ENCODE data around the gene PAMR1.

Gene PAMR1

DNA sequence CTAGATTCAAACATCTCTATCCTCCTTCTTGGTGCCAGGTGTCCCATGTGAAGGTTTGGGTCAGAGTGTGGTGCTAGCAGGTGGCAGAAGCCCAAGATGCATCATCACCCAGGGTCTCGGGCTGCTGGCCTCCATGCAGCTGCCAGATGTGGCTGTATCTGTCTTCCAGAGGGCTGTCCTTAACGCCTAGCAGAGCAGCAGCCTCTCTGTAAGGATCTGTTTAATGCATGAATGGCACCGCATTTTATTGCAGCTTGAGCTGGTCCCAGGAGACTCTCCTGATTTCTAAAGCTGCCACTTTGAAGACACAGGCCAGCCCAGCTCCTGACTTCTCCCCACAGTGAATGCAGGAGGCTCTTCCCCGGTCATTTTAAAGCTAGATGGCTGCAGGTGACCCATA, 132.3 kb downstream of the PAMR1 start:
- DNase-seq, result no peak

DNA sequence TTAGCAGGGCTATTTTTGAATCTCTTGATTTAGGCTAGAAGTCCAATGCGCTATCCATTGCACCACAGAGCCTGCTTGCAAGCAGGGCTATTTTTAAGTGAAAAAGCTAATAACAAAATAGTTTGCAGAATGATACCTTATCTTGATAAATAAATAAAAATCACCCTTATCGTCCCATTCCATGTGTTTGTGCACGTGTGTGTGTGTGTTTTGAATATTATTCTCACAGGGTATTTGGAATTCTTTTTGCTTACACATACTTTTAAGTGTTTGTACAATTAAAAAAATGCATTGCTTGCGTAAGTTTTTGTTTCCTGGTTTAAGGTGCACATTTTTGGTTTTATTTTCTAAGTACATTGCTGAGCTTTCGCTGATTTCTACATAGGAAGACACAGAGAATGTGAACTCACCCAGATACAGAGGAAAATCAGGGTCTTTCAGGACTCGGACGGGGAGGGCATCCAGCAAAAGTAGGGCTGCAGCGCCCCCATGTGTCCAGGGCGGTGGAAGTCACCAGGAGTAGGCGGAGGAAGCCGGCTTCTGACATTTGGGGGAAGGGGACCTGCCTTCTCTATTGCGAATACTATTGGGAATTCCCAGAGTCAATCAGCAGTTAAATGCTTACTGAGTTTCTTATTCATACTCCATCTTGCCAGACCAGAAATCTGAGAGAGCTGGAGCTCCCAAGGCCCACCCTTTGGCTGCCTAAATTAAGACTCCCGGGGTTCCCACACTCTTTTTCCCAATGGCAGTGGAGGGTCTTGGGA, 133.3 kb downstream of the PAMR1 start:
- DNase-seq, result peak; percentile 45

DNA sequence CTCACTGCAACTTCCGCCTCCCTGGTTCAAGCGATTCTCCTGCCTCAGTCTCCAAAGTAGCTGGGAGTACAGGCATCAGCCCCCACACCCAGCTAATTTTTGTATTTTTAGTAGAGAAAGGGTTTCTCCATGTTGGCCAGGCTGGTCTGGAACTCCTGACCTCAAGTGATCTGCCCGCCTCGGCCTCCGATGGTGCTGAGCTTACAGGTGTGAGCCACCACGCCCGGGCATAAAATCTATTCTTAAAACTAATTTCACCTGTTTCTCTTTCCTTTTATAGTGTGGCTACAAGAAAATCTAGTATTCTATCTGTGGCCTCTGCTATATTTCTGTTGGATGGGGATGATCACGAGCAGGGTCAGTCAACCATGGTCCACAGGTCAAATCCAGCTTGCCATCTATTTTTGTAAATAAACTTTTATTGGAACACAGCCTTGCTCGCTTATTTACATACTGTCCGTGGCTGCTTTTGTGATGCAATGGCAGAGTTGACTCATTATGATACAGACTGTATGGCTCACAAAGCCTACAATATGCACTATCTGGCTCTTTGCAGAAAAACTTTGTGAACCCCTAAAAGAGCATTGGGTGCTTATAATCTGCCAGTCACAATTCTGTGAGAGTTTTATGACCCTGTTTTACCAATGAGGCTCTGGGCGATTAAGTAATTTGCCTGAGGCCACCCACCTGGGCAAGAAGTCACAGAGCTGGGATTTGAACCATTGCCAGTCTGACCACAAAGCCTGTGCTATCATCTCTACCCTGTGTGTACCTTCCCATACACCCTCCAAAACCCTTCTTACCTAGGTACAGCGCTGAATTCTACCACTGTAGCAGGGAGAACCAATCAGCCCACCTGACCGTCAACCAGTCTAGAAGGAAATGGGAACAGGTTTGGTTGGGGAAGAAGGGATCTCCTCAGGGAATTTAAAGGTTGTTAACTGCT, 134.4 kb downstream of the PAMR1 start:
- no peak for DNase-seq

DNA sequence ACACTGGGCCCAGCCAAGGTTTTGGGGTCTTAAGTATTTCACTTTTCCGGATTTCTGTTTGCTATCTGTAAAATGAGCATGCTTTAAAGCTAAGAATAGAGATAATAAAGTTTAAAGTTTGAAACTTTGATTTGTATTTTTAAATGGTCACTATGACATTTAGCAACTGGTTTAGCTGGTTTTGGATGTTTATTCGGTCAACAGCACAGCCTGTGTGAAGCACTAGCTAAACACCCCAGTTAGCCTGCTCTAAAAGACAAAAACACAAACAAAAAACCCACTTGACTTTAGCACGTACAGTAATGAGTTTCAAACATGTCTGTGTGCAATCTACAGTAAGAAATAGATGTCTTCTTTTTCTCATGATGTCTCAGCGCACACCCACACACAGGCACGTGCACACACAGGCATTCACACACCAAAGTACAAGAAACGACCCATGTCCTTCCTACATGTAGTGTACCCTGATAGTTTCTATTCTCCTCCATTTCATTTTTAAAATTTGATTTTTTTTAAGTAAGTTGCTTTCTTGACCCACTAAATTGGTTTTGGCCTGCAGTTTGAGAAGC, 135.4 kb downstream of the PAMR1 start:
- DNase-seq, result no peak

DNA sequence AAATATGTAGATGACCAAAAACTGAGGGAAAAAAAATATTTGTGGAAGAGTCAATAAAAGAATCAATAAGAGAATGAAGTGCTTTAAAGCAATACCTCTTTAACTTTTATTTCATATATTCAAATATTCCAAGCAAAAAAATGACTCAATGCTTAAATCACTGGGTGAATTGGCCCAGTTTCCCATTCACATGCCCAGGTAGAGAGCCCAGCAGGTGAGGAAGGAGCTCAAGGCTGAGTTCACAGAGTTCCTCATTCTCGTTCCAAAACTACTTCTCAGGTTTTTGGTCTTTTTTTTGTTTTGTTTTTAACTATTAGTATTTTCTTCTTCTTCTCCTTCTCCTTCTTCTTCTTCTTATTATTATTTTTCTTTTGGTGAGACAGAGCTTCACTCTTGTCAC, 136.3 kb downstream of the PAMR1 start:
- no peak for DNase-seq

DNA sequence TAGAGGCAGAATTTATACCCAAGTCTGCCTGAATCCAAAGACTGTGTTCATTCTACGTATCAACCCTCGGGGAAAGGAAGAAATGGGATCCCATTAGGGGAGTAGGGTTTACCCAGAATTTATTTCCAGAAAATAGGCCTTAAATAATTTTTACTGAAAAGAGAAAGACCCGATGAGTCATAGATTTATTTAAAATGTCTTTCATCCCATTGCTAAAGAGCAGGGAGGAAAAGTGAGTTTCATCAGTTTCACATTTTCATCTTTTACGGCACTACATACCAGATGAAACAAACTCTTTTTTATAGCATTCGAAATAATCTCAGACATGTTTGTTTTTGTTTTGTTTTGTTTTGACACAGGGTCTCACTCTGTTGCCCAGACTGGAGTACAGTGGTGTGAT, 137.4 kb downstream of the PAMR1 start:
- no peak for DNase-seq

DNA sequence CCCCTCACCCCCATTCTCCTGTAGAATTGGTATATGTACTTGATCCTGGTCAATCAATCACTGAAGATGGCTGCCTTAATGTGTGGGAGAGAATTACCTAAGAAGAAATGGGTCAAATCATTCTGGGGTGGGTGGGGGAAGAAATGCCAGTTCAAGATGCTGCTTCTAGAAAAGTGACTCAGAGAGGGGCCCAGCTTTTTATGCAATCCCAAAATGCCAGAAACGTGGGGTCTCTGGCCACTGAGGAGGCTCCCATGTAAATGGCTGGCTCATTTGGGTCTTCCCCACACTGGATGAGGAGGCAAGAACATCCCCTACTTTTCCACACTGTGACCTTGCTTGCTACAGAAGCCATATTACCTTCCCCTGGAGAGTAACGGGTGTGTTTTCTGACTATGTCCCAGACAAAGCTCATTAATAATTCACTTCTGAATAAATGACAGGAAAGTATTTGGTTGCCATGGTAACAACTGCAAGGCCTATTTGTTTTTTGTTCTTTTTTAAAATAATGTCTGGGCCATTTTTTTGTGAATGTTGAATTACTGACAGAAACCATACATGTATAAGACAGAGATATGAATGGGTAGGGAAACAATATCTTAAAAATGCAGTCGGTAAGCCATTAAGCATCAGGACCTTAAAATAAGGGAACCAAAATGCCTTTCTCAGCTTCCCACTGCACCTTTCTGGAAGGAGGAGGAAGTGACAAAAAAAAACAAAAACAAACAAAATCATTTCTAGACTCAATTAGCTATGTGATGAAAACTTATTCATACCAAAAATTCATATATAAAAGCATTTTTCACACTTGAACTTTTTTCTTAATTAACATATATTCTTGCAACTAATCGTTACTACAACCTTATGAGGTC, 138.1 kb downstream of the PAMR1 start:
- no peak for DNase-seq

DNA sequence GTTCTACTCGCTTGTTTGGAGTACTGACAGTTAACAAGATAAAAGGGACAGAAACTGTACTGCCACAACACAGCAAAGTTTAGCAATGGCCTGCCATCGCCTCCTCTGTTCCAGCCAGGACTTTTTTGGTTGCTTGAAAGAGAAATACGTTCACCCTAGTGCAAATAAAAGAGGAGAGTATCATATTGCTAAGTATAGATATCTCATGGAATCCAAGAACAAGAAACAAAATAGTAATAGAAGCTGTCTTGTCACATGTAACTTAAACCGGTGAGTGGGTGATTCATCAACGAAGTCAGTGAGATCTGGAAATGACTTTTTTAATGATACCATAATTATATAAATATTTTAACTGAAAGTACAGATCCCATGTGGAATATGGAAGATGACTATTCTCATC, 141.5 kb downstream of the PAMR1 start:
- DNase-seq, result no peak

Data from NCI-H1694 treated with DMSO at 0.1 percent for 48 hours (cell line).